Femur (tissue), 1 donor: ENCODE measurements around the gene TMEM132C.

Experiments
- DNase-seq: peaks from one replicate; pipeline ENCODE4 v3.0.0-alpha.2; 2017

TMEM132C gene

GRCh38 chr12:128619263-128619662, 352.3 kb downstream of the TMEM132C start:
- no peak for DNase-seq

- DNase-seq = no peak
These were observed 354.3 kb downstream of the TMEM132C start for GRCh38 chr12:128621304-128621703.

DNA sequence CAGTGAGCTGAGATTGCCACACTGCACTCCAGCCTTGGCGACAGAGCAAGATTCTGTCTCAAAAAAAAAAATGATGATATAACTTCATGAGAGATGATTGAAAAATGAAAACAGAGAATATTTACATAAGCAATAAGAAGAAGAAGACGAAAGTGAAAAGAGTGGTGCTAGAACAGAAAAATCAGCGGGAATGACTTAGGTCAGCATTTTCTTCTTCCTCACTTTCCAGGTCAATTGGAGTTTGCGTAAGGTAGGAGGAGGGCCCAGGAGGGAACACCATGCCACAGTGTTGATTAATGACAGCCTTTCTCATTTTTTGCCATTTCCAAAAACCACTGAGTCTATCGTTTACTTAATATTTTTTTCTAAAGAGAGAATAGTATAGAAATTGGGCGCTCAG, 356.8 kb downstream of the TMEM132C start:
- no peak for DNase-seq

DNA sequence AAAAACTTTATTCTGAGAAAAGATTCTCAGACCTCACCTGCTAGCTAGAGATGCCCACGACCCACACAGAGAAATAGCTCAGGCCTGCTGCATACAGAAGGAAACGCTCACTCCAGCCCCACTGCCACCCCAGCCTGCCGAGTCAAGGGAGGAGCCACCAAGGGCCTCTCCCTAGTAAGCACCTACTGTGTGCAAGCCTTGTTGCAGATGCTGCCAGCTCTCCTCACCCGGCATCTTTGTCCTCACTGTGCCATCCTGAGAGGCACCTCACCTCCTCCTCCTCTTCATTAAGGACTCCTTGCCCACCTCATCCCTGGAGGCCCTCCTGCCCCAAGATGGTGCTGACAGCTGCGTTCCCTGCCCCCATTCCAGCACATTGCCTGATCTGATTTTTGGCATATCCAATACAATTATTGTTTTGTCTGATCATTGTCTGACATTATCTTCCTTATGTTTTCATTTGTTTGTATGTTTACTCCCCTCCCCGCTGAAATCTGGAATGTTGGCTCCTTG, 359.9 kb downstream of the TMEM132C start:
- DNase-seq = no peak

DNA sequence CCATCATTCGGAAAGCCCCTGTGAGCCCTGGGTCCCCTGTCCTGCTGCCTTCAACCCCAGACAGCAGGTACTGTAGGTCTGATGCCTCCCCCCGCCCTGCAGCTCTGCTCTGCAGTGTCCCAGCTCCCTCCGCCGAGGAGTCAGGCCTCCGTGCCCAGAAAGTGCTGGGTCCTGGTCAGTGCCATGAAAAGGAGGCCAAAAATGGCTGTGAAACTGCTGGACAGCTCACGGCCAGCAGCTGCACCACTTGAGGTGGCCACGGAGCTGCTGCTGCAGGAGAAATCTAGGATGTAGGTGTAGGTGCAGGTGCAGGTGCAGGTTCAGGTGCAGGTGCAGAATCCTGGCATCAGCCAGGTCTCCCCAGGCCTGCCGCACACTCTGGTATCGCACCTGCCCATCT, 360.7 kb downstream of the TMEM132C start:
- DNase-seq = no peak

DNA sequence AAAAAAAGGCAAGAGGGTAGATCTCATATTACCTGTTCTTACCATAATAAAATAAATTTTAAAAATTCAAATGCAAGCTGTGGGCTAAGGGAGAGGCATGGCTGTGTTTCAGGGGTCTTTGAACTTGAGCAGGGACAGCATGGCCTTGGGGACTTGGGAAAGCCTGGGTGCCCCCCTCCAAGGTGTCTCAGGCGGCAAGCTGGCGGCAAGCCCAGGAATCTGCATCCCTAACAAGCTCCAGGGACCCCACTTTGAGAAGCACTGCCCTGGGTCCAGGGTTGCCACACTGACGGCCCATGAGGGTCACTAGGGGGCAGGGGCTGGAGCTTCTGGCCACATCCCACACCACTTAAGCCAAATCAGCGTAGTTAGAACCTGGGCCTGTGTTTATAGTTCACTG, 363.0 kb downstream of the TMEM132C start:
- no peak for DNase-seq

DNA sequence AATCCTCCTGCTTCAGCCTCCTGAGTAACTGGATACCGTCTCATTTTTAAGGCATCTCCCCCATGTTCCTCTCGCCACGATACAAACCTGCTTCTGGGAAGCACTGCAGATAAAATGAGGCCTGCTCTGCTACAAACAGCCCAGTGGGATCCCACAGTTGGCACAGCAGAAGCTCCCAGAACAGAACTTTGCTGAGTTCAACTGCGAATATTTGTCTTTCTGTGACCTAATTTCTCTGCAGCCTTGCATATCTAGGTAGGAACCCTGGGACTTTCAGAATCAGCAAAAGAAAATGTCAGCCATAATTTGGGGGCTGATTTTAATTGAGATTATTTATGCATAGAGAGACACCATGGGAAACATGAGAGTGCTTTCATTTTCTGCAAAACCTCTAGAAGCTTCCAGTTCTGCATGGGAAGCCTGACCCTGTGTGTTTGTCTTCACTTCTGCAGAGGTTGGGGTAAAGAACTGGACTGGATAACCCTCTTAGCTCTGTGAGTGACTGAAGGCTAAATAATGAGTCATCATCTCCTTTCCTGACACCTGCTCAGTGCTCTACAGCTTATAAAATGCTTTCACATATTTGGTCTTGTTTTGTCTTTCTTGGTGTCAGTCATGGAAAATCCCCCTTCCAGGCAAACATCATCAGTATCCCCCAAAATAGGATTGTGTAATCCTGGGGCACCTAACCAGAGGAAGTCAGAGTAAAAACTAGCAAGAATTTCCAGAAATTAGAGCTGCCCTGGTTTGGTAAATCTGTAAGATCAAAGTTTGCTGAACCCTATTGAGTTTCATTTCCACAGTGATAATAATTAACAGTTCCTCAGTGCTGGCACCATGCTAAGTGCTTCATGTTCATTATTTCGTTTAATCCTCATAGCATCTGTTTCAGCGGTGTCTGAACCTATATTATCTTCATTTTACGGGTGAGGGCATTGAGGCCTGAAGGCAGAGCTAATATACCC, 371.0 kb downstream of the TMEM132C start:
- DNase-seq = no peak

DNA sequence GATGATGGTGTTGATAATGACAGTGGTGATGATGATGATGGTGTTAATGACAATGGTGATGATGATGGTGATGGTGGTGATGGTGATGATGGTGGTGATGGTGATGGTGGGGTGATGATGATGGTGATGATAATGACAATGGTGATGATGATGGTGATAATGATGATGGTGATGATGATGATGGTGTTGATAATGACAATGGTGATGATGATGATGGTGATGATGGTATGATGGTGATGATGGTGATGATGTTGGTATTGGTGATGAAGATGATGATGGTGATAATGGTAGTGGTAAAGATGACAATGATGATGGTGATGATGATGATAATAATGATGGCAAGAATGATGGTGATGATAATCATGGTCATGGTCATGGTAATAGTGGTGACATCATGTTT, 372.1 kb downstream of the TMEM132C start:
- no peak for DNase-seq

- peak; percentile 26 for DNase-seq
These were observed 376.2 kb downstream of the TMEM132C start for GRCh38 chr12:128643155-128643554.

DNA sequence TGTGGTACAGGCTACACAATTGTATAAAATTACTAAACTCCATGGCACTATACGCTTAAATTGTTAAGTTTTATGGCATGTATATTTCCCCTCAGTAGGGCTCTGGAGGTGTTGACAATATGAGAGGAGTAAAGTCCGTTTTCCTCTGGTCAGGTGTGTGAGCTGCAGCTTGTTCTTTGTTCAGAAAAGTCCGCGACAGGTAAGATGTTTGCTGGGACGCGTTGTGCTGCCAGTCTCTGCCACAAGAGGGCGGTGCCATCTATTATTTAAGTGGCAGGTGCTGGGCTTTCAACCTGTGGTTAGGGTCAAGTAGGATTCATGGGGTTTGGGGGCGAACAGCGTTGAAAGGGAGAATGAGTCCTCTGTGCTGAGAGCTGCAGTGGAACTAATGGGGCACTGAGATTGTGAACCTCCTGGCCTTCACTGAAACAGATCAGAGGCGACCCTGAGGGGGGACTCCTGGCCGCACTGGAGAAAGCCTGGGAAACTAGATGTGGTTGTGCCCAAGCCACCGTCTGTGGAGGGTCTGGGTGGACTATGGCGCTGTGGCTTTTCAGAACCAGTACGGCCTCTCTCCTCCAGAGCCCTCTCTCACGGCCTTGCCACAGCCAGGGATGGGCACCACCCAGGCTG, 377.8 kb downstream of the TMEM132C start:
- DNase-seq = peak; percentile 24

DNA sequence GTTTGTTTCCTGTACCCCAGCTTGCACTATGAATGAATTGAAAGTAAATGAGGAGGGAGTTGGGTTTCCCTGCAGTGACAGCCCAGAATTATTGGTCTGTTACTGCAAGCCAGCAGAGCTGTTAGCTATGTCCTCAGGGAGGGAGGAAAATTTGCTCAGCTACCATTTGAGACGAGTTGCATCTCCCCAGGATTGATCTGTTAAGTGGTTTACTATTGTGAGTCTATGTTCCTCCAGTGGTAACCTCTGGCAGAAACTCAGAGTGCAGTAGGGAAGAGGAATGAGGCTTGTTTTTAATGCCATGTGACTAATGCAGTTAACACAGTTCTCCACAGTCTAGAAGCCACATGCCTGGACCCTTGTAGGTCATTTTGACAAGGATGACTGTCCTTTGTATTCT, 382.9 kb downstream of the TMEM132C start:
- no peak for DNase-seq

- no peak for DNase-seq
These were observed 385.3 kb downstream of the TMEM132C start for GRCh38 chr12:128652136-128652751.

GRCh38 chr12:128654468-128654867, 387.5 kb downstream of the TMEM132C start:
- DNase-seq = no peak

DNA sequence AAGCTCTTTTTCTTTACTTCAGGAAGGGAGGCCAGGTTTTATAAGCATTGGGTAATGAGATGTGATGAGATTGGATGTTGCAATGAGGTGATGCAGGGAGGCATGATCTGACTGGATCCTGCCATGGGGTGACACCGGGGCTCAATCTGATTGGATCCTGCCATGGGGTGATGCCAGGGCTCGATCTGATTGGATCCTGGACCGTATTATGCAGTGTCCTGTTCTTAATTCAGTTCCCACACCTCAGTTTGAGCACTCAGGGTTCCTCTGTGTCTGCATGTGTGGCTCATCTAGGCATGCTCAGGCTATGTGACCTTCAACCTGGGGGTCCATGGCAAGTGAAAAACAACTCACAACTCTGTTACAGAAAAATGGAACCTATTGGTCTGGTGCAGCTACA, 390.4 kb downstream of the TMEM132C start:
- no peak for DNase-seq

GRCh38 chr12:128660532-128661225, 393.7 kb downstream of the TMEM132C start:
- DNase-seq = no peak

GRCh38 chr12:128661226-128661569, 394.2 kb downstream of the TMEM132C start:
- peak; percentile 41 for DNase-seq

GRCh38 chr12:128662101-128662500, 395.1 kb downstream of the TMEM132C start:
- DNase-seq = no peak

GRCh38 chr12:128664501-128664900, 397.5 kb downstream of the TMEM132C start:
- DNase-seq = no peak

GRCh38 chr12:128667193-128667592, 400.2 kb downstream of the TMEM132C start:
- no peak for DNase-seq

GRCh38 chr12:128671528-128672042, 404.6 kb downstream of the TMEM132C start:
- DNase-seq = no peak

DNA sequence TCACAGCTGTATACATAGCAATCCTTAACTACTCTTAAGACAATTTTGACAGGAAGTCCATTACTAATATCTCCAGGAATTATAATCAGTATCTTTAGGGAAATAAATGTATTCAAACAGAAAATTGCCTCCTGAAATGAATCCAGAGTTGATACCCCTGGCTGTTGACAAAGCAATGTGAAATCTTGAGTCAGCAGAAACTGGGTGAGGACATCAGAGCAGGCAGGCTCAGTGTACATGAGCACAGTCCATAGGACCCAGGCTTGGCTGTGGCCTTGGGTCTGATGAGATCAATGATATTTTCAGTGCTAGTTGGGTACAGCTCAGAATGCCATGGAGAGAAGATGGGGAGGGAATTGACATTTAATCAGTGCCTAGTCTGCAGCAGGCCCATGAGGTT, 405.5 kb downstream of the TMEM132C start:
- no peak for DNase-seq

GRCh38 chr12:128672893-128673292, 405.9 kb downstream of the TMEM132C start:
- DNase-seq = no peak

- DNase-seq = no peak
These were observed 408.6 kb downstream of the TMEM132C start for GRCh38 chr12:128675576-128675975.
